B cell (primary cell): ENCODE results near the gene DNASE2. TPM values are rescaled to one million over a fixed set of nuclear protein-coding genes. Genes with fewer than 3 reads are reported as not detected.

ENCODE experiments used
- ATAC-seq: fragments of 200-7000 bp; cut with Tn5 transposase; one replicate; pipeline ENCODE4 v1.10.0; 2021; ENCODE audit warnings: low read depth, mild to moderate bottlenecking, moderate number of reproducible peaks, moderate library complexity
- CTCF ChIA-PET: fragments of 350-600 bp; sonication (Branson Sonifier 250); formaldehyde crosslinking; loops from one replicate; lab custom pipeline; 2021; ENCODE audit warnings: antibody characterized with exemption, inconsistent platforms; lab: Charles Lee
- POLR2A ChIA-PET: fragments of 350-600 bp; sonication (Branson Sonifier 250); formaldehyde crosslinking; loops from one replicate; lab custom pipeline; 2021; ENCODE audit warnings: antibody characterized with exemption; lab: Charles Lee
- DNase-seq: peaks from one replicate; pipeline ENCODE4 v3.0.0; 2013
- H2AFZ ChIP-seq: 2 replicates; pipeline ENCODE4 v1.6.1; 2012; ENCODE audit warnings: mild to moderate bottlenecking, low read depth, low read length; ENCODE audit not compliant: insufficient read depth, poor library complexity, severe bottlenecking
- H3K27ac ChIP-seq, 2 donors: 1 replicate in 1 of 2; 2 replicates in 1 of 2; pipeline ENCODE4 v1.5.1; 2012 to 2013; ENCODE audit warnings: low read length in 2 of 2, mild to moderate bottlenecking in 2 of 2, moderate library complexity in 1 of 2
- H3K27me3 ChIP-seq, 4 experiments: fragments of 200-600 bp in 1 of 4; sonication (generic) in 1 of 4; replicated peaks in 1 of 4; 1 replicate in 2 of 4; 2 replicates in 2 of 4; pipeline versions ENCODE4 v1.6.1 to v1.7.0; 2013 to 2016; ENCODE audit warnings: low read length in 3 of 4, mild to moderate bottlenecking in 2 of 4, mixed read lengths in 1 of 4, moderate library complexity in 1 of 4; ENCODE audit not compliant: insufficient read depth in 4 of 4, control insufficient read depth in 3 of 4; ENCODE audit errors: control extremely low read depth in 1 of 4
- H3K36me3 ChIP-seq, 2 experiments: replicated peaks in 1 of 2; 1 replicate in 1 of 2; 2 replicates in 1 of 2; pipeline versions ENCODE4 v1.6.1 to v1.7.1; 2013; ENCODE audit warnings: low read length in 1 of 2; ENCODE audit not compliant: insufficient read depth in 2 of 2, control insufficient read depth in 1 of 2; ENCODE audit errors: control extremely low read depth in 1 of 2, extremely low read depth in 1 of 2
- H3K4me1 ChIP-seq, 2 donors: fragments of 200-600 bp in 1 of 2; sonication (generic) in 1 of 2; 1 replicate in 1 of 2; 2 replicates in 1 of 2; pipeline versions ENCODE4 v1.5.1 to v1.6.1; 2013 to 2017; ENCODE audit warnings: low read length in 2 of 2; ENCODE audit not compliant: control insufficient read depth in 2 of 2, insufficient read depth in 2 of 2
- H3K4me2 ChIP-seq: replicated peaks from 2 replicates; pipeline ENCODE3; 2012; ENCODE audit warnings: mild to moderate bottlenecking, low read depth, low read length; ENCODE audit not compliant: poor library complexity, severe bottlenecking
- H3K4me3 ChIP-seq, 5 experiments: fragments of 200-600 bp in 1 of 5; sonication (generic) in 1 of 5; 1 replicate in 3 of 5; 2 replicates in 2 of 5; pipeline versions ENCODE4 v1.5.1 to v1.7.0; 2011 to 2016; ENCODE audit warnings: low read length in 4 of 5, mild to moderate bottlenecking in 4 of 5, low read depth in 2 of 5, control low read depth in 1 of 5, moderate library complexity in 1 of 5; ENCODE audit not compliant: insufficient read depth in 1 of 5; ENCODE audit errors: control extremely low read depth in 1 of 5, extremely low read depth in 1 of 5
- H3K79me2 ChIP-seq: fragments of 200-600 bp; sonication (generic); one replicate; pipeline ENCODE4 v1.6.0; 2016; ENCODE audit warnings: low read length; ENCODE audit not compliant: control insufficient read depth, insufficient read depth
- H3K9ac ChIP-seq: fragments of 200-600 bp; sonication (generic); 2 replicates; pipeline ENCODE4 v1.6.1; 2017; ENCODE audit warnings: mild to moderate bottlenecking, low read length, moderate library complexity
- H3K9me3 ChIP-seq, 3 donors: one replicate each; pipeline versions ENCODE4 v1.6.1 to v1.7.1; 2013; ENCODE audit warnings: low read length in 2 of 3; ENCODE audit not compliant: control insufficient read depth in 2 of 3, insufficient read depth in 1 of 3; ENCODE audit errors: control extremely low read depth in 1 of 3
- H4K20me1 ChIP-seq: 2 replicates; pipeline ENCODE4 v1.6.0; 2012; ENCODE audit warnings: mild to moderate bottlenecking, low read length; ENCODE audit not compliant: insufficient read depth, control insufficient read depth, poor library complexity, severe bottlenecking
- H3K27ac Mint-ChIP-seq: one replicate; pipeline ENCODE4 v1.8.0; 2021; ENCODE audit warnings: mixed read lengths
- H3K27me3 Mint-ChIP-seq: one replicate; pipeline ENCODE4 v1.8.0; 2021; ENCODE audit warnings: mixed read lengths
- H3K4me1 Mint-ChIP-seq: one replicate; pipeline ENCODE4 v1.8.0; 2021; ENCODE audit warnings: mixed read lengths
- H3K4me3 Mint-ChIP-seq: one replicate; pipeline ENCODE4 v1.8.0; 2021; ENCODE audit warnings: mixed read lengths
- H3K9me3 Mint-ChIP-seq: one replicate; pipeline ENCODE4 v1.8.0; 2022; ENCODE audit warnings: mixed read lengths; ENCODE audit not compliant: insufficient read depth
- EZH2 ChIP-seq: IDR thresholded peaks from 2 replicates; pipeline ENCODE4 v1.6.1; 2012; ENCODE audit warnings: borderline replicate concordance, low read depth, mild to moderate bottlenecking, moderate library complexity, low read length; ENCODE audit not compliant: insufficient read depth, poor library complexity, severe bottlenecking
- WGBS: methylation state at CpG from one replicate; pipeline ENCODE4 v1.1.5; 2013; ENCODE audit warnings: missing lambda C conversion rate; ENCODE audit not compliant: insufficient coverage; 5-methylcytosine and 5-hydroxymethylcytosine counted together
- intact Hi-C: fragments of 100-400 bp; cut with micrococcal nuclease; formaldehyde crosslinking; loops from one replicate; pipeline ENCODE4 v1.10.0; 2022
- polyA plus RNA-seq: library from polyadenylated mRNA; depleted of rRNA; stranded (reverse); fragments of >200 nt; gene quantifications from 2 replicates; pipeline ENCODE4 v1.2.3, GENCODE V29; 2012
- total RNA-seq, 2 donors: library from RNA; stranded (reverse); fragments of 120-200 nt in 1 of 2; gene quantifications; 1 replicate in 1 of 2; 2 replicates in 1 of 2; pipeline versions ENCODE4 v1.2.3 to v1.2.4, GENCODE V29; 2013 to 2022
- TF ChIP-seq, protein P1 (sequence below): fragments of 200-600 bp; IDR thresholded peaks from one replicate; pipeline ENCODE4 v1.8.0; 2022; ENCODE audit warnings: antibody characterized with exemption, mild to moderate bottlenecking

Gene DNASE2
- total and polyA plus RNA-seq, 2 donors (not counting 1 experiment from before 2014, with no cell fraction given): 24.9 to 26.6 TPM

DNA sequence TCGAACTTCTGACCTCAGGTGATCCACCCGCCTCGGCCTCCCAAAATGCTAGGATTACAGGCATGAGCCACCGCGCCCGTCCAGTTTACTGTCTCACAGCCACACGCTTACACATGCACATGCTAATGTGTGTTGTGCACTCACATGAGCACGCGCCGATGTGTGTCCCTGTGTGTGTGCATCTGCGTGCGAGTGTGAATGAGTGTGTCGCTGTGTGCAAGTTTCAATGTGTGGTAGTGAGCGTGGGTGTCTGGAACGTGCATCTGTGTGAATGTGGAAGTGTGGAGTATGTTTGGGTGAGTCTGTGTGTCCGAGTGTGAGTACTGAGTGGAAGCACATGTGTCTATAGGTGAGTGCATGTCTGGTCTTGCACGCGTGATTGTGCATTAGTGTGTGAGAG lies 38.7 kb downstream of the DNASE2 start:
- H3K4me2 ChIP-seq: no peak overlapping the region
- Mint-ChIP-seq H3K27me3 (peaks cover 59% of the 10 kb centered on the region), H3K4me3 (no peak overlapping the region), H3K27ac (no peak overlapping the region), H3K4me1 (peaks cover 34% of the 10 kb centered on the region), H3K9me3 (no peaks in the 10 kb centered on the region)
- DNase-seq: no peak
- no peak for ATAC-seq
- POLR2A ChIA-PET: no interaction called here
- CTCF ChIA-PET: no interaction called here
- H3K9me3 ChIP-seq: peaks cover 0 to 20% (median 0%) of the 10 kb centered on the region in 3 donors
- H3K36me3 ChIP-seq: no peaks in the 10 kb centered on the region
- intact Hi-C loops: no loop called here
- H2AFZ ChIP-seq: no peak overlapping the region
- no peak overlapping the region for H3K9ac ChIP-seq
- no peak for TF ChIP-seq EZH2
- TF ChIP-seq, protein P1, sequence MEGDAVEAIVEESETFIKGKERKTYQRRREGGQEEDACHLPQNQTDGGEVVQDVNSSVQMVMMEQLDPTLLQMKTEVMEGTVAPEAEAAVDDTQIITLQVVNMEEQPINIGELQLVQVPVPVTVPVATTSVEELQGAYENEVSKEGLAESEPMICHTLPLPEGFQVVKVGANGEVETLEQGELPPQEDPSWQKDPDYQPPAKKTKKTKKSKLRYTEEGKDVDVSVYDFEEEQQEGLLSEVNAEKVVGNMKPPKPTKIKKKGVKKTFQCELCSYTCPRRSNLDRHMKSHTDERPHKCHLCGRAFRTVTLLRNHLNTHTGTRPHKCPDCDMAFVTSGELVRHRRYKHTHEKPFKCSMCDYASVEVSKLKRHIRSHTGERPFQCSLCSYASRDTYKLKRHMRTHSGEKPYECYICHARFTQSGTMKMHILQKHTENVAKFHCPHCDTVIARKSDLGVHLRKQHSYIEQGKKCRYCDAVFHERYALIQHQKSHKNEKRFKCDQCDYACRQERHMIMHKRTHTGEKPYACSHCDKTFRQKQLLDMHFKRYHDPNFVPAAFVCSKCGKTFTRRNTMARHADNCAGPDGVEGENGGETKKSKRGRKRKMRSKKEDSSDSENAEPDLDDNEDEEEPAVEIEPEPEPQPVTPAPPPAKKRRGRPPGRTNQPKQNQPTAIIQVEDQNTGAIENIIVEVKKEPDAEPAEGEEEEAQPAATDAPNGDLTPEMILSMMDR: no peak
- 93% methylated on average over 18 of the region's 18 CpGs for WGBS
- H4K20me1 ChIP-seq: no peaks in the 10 kb centered on the region
- H3K79me2 ChIP-seq: no peaks in the 10 kb centered on the region
- no peak overlapping the region for H3K4me3 ChIP-seq
- H3K27me3 ChIP-seq: peaks cover 4 to 87% (median 38%) of the 10 kb centered on the region in 4 experiments
- no peak overlapping the region for H3K27ac ChIP-seq
- H3K4me1 ChIP-seq: peaks cover 33 to 39% of the 10 kb centered on the region in 2 donors

DNA sequence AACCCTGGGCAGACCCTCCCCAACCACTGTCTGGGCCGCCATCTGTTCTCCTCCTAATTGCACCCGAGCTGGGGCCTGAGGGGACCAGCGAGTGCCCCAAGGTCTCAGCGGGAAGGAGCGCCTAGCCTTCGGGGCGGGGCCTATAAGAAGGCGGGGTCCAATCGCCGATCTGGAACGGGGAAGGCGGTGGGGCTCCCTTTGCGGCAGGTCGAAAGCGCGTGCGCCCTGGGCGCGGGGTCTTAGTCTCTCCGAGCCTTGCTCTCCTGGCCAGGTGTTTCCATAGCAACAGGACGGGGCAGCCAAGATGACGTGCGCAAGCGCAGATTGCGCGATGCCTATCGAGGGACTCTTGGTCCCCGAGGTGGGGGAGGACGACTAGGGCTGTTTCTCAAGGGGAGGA lies 40.2 kb downstream of the DNASE2 start:
- H3K27me3 Mint-ChIP-seq: peaks cover 67% of the 10 kb centered on the region
- H3K36me3 ChIP-seq: no peaks in the 10 kb centered on the region
- peak overlapping the region; percentile 69 for H3K4me2 ChIP-seq
- peaks cover 6 to 86% (median 46%) of the 10 kb centered on the region in 4 experiments for H3K27me3 ChIP-seq
- peak overlapping the region; percentile 52 for H3K4me3 Mint-ChIP-seq
- no peak for TF ChIP-seq EZH2
- TF ChIP-seq, protein P1: no peak
- ChIA-PET POLR2A (interaction anchor here (0.6 to 0.7 kb wide), 2 partner anchors 21 to 160 kb away, joined by 3 to 4 read pairs; no protein-coding TSS in a partner anchor), CTCF (interaction anchor here (1.0 kb wide), 1 partner anchor 83 kb away, joined by 3 read pairs; no protein-coding TSS in a partner anchor)
- no peak overlapping the region for H3K27ac Mint-ChIP-seq
- DNase-seq (peak; percentile 48), ATAC-seq (no peak)
- H2AFZ ChIP-seq: peak overlapping the region; percentile 9
- H3K9me3 Mint-ChIP-seq: no peaks in the 10 kb centered on the region
- H3K9me3 ChIP-seq: peaks cover 0 to 24% (median 0%) of the 10 kb centered on the region in 3 donors
- H3K4me3 ChIP-seq: peak overlapping the region in 1 of 5 experiments; percentile 29
- WGBS: 8% methylated on average over 29 of the region's 29 CpGs
- H3K4me1 Mint-ChIP-seq: peaks cover 35% of the 10 kb centered on the region
- no peak overlapping the region for H3K27ac ChIP-seq
- no peaks in the 10 kb centered on the region for H4K20me1 ChIP-seq
- peak overlapping the region; percentile 15 for H3K9ac ChIP-seq
- peaks cover 28 to 36% of the 10 kb centered on the region in 2 donors for H3K4me1 ChIP-seq
- H3K79me2 ChIP-seq: no peaks in the 10 kb centered on the region
- intact Hi-C loops: no loop called here
